Measurements from ENCODE around the gene ZDHHC11. TPM values are rescaled to one million over a fixed set of nuclear protein-coding genes. Genes with fewer than 3 reads are reported as not detected.
"Not testable (repeated sequence)": the region's sequence is repeated elsewhere in the genome, so short reads cannot be mapped to it uniquely, and the experiment has no call there.

The ZDHHC11 gene
- total RNA-seq, 1 experiment from 2014 or later, result 2.1 TPM

DNA sequence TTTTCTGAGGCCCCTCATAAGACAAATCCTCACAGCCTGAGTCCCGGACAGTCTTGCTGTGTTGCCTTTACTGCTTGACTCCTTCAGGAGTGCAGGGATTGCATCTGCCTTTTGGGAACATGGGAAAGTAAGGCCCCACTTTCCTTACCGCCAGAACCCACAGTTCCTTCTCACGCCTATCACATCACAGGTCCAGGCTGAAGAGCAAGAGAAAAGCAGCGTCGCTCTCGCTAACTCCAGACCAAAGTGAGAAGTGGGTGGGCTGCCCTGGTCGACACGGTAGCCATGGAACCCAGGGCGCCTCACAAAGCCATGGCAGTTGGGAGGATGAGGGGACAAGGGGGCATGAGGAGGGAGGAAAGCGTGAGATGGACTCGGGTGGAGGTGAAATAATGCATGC is 7.9 kb upstream of the ZDHHC11 start:
- DNase-seq (ENCODE audit: low read depth), result no peak

DNA sequence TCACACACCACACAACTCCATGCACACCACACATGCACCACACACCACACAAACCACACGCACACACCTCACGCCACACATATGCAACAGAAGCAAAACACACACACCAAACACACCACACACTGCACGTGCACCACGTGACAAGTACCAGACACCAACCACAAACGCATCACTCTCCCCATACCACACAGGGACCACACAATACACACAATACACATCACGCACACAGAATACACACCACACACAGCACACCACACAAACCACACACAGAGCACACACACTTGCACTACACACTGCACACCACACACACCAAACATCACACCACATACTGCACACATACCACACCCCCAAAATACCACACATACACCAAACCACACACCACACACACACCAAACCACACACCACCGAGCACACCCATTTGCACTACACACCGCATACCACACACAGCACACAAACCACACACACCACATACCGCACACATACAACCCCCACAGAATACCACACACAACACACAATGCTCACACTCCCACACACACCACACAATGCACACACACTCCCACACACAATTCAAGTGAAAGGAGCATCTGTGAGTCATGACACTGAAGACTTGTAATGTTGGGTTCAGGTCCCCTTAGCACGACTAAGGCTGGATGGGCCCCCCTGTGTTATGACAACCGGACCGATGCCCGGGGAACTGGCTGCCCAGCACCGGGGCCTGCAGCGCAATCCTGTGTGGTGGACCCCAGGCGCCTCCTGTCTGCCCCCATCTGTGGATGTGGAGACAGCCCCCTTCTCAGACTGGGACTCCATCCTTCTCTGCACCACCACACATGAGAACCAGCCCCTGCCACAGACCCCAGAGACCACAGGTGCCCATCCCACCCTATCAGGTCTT is 6.0 kb upstream of the ZDHHC11 start:
- DNase-seq (ENCODE audit: low read depth), result no peak

DNA sequence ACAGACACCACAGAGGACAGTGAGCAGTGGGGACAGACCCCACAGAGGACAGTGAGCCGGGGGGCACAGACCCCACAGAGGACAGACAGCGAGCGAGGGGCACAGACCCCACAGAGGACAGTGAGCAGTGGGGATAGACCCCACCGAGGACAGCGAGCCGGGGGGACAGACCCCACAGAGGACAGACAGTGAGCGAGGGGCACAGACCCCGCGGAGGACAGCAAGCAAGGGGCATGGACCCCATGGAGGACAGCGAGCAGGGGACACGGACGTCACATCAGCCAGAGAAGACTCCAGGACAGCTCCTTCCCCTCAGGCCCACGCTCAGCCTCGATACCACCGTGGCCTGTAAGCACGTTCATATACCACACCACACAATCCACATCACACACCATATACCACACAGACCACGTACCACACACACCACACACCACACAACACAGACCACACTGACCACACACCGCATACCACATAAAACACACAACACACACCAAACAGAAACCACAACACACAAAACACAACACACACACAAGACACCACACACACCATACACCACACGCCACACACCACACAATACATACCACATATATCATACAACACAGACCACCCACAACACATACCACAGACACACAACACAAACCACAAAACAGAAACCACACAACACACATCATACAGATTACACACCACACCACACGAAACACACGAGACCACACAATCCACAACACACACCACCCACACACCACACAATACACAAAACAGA is 5.2 kb upstream of the ZDHHC11 start:
- no peak for DNase-seq (ENCODE audit: low read depth)

DNA sequence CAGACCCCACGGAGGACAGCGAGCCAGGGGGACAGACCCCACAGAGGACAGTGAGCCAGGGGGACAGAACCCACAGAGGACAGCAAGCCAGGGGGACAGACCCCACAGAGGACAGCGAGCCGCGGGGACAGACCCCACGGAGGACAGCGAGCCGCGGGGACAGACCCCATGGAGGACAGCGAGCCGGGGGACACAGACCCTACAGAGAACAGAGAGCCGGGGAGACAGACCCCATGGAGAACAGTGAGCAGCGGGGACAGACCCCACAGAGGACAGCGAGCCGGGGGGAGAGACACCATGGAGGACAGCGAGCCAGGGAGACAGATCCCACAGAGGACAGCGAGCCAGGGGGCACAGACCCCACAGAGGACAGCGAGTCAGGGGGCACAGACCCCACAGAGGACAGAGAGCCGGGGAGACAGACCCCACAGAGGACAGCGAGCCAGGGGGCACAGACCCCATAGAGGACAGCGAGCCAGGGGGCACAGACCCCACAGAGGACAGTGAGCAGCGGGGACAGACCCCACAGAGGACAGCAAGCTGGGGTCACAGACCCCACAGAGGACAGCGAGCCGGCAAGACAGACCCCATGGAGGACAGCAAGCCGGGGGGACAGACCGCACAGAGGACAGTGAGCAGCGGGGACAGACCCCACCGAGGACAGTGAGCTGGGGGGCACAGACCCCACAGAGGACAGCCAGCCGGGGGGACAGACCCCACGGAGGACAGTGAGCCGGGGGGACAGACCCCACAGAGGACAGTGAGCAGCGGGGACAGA is 4.4 kb upstream of the ZDHHC11 start:
- DNase-seq (ENCODE audit: low read depth), result no peak

DNA sequence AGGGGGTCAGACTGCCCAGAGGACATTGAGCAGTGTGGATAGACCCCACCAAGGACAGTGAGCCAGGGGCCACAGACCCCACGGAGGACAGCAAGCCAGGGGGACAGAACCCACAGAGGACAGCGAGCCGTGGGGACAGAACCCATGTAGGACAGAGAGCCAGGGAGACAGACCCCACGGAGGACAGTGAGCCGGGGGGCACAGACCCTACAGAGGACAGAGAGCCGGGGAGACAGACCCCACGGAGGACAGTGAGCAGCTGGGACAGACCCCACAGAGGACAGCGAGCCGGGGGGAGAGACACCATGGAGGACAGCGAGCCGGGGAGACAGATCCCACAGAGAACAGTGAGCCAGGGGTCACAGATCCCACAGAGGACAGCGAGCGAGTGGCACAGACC is 3.4 kb upstream of the ZDHHC11 start:
- no peak for DNase-seq (ENCODE audit: low read depth)

DNA sequence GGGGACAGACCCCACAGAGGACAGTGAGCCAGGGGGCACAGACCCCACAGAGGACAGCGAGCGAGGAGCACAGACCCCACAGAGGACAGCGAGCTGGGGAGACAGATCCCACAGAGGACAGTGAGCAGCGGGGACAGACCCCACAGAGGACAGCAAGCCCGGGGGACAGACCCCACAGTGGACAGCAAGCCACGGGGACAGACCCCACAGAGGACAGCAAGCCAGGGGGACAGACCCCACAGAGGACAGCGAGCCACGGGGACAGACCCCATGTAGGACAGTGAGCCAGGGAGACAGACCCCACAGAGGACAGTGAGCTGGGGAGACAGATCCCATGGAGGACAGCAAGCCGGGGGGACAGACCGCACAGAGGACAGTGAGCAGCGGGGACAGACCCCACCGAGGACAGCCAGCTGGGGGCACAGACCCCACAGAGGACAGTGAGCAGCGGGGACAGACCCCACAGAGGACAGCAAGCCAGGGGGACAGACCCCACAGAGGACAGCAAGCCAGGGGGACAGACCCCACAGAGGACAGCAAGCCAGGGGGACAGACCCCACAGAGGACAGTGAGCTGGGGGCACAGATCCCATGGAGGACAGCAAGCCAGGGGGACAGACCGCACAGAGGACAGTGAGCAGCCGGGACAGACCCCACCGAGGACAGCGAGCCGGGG is 2.8 kb upstream of the ZDHHC11 start:
- DNase-seq (ENCODE audit: low read depth), result not testable (repeated sequence)

DNA sequence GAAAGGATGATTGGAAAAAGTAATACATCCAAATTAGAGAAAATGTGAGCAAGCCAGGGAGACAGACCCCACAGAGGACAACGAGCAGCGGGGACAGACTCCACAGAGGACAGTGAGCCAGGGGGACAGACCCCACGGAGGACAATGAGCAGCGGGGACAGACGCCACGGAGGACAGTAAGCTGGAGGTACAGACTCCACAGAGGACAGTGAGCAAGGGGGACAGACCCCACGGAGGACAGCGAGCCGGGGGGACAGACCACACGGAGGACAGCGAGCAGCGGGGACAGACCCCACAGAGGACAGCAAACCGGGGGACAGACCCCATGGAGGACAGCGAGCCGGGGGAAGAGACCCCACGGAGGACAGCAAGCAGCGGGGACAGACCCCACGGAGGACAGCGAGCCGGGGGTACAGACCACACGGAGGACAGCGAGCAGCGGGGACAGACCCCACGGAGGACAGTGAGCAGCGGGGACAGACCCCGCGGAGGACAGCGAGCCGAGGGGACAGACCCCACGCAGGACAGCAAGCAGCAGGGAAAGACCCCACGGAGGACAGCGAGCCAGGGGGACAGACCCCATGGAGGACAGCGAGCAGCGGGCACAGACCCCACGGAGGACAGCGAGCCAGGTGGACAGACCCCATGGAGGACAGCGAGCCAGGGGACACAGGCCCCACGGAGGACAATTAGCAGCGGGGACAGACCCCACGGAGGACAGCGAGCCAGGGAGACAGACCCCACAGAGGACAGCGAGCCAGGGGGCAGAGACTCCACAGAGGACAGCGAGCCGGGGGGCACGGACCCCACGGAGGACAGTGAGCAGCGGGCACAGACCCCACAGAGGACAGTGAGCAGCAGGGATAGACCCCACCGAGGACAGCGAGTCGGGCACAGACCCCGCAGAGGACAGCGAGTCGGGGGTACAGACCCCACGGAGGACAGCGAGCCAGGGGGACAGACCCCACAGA is 1.9 kb upstream of the ZDHHC11 start:
- DNase-seq (ENCODE audit: low read depth), result no peak

DNA sequence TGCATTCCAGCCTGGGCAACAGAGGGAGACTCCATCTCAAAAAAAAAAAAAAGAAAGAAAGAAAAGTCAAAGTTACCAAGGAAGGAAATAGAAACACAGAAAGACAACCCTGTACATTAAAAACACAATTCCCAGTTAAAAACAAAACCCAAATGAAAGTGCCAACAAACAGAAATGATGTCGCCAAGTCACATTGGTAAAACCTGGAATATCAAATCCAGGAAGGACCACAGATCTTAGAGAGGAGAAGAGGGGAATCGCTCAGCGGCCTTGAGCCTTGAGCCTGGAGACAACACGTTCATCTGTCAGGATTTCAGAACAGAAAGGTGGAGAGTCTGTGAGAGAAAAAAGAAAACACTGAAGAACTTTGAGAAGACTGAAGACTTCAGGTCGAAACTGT is 1.2 kb upstream of the ZDHHC11 start:
- no peak for DNase-seq (ENCODE audit: low read depth)

DNA sequence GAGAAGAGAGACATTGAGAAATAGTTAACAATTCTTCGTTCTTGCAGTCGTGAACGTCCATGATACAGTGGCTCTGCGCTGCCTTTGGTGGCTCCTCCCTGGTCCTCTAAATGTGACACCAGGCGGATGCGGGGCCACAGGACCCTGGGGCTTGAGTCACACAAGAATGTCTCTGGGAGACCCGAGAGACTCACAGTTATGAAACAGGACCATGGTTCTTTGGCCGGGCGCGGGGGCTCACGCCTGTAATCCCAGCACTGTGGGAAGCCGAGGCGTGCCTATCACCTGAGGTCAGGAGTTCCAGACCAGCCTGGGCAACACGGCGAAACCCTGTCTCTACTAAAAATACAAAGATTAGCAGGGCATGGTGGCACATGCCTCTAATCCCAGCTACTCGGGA is 767 bp upstream of the ZDHHC11 start:
- DNase-seq (ENCODE audit: low read depth), result no peak

DNA sequence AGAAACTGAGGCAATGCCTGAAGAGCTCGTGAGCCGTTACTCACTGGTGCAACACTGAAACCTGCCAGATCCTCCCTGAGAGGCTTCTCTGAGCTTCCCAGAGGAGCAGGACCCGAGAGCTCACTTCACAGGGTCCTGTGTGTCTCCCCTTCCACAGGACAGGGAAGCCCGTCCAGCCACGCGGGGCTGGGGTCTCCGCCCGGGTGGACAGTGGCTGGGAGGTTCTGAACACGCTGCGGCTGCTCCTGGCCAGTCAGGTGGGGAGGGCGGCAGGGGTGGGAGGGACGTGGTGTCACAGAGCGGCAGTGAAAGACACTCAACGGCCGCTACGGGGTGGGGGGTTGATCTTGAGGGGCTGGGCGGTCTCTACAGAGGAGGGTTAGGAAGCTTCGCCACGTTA is 290 bp upstream of the ZDHHC11 start:
- DNase-seq (ENCODE audit: low read depth), result no peak

DNA sequence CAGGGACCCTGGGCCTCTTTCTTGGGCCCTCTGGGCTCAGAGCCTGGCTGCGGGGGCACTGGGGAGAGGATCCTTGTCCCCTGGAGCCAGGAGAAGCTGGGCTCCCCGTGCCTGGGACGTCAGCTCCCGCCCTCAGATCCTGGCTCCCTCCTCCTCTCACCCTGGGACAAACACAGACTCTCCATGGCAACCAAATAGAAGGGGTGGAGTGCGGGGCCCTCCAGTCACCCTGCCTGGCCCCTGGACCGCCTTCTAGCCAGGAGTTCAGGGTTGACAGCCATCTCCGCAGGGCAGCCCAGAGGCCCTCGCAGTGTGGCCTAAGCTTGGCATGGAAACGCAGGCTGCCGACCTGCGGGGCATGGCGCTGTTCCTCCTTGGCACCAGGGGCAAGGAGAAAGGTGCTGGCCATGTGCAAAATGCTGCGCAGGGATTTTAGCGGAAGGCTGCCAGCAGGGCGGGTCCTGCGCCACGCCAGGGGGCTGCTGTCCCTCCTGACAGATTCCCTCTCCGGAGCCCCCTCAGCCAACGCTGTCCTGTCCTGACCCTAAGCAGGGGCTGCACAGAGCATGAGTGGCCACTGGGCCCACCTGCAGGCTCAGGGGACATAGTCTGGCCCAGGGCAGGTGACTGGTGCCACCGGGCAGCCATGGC is 1.0 kb downstream of the ZDHHC11 start:
- no peak for DNase-seq (ENCODE audit: low read depth)

DNA sequence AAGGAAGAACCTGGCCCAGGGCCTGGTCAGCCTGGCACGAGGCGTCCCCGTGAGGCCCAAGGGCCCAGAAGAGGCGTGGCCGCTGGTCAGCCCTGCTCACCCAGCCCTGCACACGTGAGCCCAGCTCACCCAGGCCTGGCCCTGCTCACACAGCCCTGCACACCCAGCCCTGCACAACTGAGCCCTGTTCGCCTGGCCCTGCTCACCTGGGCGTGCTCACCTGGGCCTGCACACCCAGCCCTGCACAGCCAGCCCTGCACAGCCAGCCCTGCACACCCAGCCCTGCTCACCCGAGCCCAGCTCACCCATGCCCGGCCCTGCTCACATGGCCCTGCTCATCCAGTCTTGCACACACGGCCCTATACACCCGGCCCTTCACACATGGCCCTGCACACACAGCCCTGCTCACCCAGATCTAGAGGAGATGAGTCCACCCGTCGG is 2.1 kb downstream of the ZDHHC11 start:
- no peak for DNase-seq (ENCODE audit: low read depth)

DNA sequence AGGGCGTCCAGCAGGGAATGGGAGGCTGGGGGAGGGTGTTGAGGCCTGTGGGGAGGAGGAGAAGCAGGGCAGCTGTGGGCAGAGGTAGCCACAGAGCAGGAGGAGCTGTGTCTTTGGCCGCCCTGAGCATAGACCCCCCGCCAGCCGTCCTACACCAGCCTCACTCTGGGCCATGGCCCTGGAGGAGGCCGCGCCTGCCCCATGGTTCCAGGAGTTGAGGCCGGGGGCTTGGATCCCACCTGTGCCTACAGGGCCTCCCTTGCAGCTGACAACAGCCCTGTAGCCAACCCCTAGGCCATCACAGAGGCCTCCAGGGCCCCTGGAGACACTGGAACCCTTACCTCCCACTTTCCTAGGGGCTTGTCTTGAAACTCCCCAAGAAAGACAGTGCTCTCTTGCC is 3.0 kb downstream of the ZDHHC11 start:
- DNase-seq (ENCODE audit: low read depth), result not testable (repeated sequence)

DNA sequence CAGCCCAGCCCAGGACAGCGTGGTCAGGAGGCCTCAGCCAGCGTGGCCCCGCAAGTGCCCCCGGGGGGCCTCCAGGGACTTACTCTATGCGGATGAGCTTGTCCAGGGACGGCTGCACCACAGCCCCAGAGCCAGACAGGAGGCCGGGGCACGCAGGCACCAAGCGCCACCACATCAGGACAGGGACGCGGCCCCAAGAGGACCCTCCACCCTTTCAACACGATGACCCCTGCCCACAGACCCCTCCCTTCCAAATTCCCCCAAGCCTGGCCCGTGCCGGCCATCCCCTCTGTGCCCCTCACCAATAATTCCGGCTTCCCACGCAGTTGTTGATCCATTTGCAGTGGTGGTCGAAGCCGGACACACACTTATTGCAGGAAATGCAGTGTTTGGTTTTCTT is 3.6 kb downstream of the ZDHHC11 start:
- not testable (repeated sequence) for DNase-seq (ENCODE audit: low read depth)

DNA sequence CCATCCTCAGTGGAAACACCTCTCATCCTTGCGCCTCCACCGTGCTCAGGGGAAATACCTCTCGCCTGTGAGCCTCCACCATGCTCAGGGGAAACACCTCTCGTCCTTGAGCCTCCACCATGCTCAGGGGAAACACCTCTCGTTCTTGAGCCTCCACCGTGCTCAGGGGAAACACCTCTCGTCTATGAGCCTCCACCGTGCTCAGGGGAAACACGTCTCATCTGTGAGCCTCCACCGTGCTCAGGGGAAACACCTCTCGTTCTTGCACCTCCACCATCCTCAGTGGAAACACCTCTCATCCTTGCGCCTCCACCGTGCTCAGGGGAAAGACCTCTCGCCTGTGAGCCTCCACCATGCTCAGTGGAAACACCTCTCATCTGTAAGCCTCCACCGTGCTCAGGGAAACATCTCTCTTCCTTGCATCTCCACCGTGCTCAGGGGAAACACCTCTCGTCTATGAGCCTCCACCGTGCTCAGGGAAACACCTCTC is 4.1 kb downstream of the ZDHHC11 start:
- not testable (repeated sequence) for DNase-seq (ENCODE audit: low read depth)

DNA sequence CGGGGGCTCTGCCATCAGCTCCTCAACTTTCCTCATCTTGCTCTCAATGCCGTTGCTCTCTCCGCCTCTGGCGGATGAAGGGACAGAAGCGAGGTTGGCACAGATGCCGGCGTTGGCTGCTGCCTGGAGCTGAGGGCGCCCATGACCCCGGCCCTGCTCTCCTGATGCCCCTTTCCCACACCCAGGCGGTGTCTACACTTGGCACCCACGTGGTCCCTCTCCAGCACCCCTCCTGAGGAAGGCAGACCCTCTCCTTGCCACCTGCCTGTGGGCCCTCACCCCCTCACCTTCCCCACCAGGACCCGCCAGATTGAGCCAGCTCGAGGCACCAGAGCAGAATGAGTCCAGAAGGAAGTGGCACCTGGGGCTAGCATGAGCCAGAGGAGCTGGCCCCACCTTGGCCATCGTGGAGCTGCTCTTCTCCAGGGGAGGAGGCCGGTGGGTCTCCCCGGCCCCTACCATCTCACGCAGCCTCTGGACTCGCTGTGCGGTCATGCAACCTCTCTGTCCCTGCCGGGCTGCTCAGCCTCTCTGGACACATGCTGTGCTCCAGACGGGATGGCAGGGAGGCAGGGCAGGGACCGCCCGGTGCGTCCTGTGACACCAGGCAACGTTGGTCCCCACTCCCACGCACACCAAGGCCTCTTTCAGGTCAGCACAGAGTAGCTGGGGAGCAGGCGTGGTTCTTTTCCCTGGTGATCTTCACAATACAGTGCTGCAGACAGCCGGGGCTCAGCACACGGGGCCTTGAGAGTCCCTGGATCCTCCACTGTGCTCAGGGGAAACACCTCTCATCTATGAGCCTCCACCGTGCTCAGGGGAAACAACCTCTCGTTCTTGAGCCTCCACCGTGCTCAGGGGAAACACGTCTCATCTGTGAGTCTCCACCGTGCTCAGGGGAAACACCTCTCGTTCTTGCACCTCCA is 4.8 kb downstream of the ZDHHC11 start:
- DNase-seq (ENCODE audit: low read depth), result not testable (repeated sequence)

DNA sequence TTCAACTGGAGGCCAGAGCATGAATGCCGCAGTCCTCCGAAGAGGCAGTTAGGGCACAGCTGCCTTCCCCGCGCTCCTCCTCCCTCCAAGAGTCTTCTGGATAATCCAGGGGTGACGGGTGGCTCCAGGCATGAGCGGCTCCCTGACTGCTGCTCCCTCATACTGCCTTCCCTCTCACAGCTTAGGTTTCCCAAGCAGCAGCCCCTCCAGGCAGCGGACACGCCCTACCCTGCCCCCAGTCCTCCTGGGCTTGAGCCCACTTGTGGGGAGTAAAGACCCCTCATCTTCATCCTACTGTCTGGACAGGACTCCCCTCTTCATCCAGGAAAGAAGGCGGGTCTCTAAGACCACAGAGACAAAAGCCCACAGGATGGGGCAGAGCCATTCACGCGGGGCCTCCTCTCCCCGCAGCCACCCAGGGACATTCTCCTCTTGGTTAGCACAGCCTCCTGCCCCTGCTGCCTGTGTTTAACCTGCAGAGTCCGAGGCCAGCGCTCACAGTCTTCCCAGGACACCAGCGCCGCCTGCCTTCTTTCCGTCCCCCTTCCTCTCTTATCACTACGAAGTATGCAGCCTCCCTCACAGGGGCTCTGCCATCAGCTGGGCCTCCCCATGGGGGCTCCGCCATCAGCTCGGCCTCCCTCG is 5.6 kb downstream of the ZDHHC11 start:
- DNase-seq (ENCODE audit: low read depth), result not testable (repeated sequence)

DNA sequence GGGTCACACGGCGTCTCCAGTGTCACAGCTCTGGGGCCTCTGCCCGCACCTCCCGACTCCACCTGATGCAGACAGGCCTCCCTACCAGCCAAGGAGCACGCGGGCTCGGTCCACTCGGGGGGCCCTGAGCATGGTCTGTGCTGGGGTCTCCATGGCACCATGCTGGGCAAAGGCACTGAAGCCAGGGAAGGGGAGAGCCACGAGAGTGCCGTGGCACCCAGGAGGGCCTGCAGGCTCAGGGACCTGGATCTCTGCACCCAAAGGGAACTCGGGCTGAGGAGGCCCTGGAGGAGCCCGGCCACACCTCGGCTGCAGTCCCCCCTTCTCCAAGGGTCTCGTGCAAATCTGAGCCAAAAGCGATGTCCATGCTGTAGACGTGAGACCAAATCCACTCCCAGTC is 6.4 kb downstream of the ZDHHC11 start:
- not testable (repeated sequence) for DNase-seq (ENCODE audit: low read depth)

Measured in Daoy (cell line).